IMR-90 (cell line): Measurements from ENCODE around the gene ASB5. TPM values are rescaled to one million over a fixed set of nuclear protein-coding genes. Genes with fewer than 3 reads are reported as not detected.

Experiments
- ATAC-seq: fragments of 200-7000 bp; cut with Tn5 transposase; 2 replicates; pipeline ENCODE4 v1.9.1; 2020; ENCODE audit warnings: low read depth, mild to moderate bottlenecking, moderate library complexity
- BruUV-seq: library from RNA; stranded (reverse); fragments of 400-500 nt; replicated peaks from 2 replicates; lab custom pipeline; 2021; lab: Mats Ljungman, UMichigan
- CTCF ChIA-PET: fragments of 300-600 bp; formaldehyde crosslinking; extraction: SDS; loops from one replicate; lab custom pipeline; 2021; ENCODE audit warnings: antibody characterized with exemption; lab: Yijun Ruan, JAX
- POLR2A ChIA-PET: fragments of 300-600 bp; sonication (Branson Sonifier 250); formaldehyde crosslinking; loops from one replicate; lab custom pipeline; 2022; ENCODE audit warnings: antibody characterized with exemption; ENCODE audit not compliant: unreplicated experiment; lab: Charles Lee
- DNase-seq: peaks from one replicate; pipeline ENCODE4 v3.0.0; 2013
- H2AFZ ChIP-seq: replicated peaks from 2 replicates; pipeline ENCODE3; 2013; ENCODE audit warnings: low read length, mild to moderate bottlenecking; ENCODE audit not compliant: poor library complexity
- H2AK5ac ChIP-seq: 2 replicates; pipeline ENCODE4 v1.6.1; 2013; ENCODE audit warnings: low read depth, low read length, inconsistent platforms
- H2AK9ac ChIP-seq: replicated peaks from 2 replicates; pipeline ENCODE3; 2013; ENCODE audit warnings: mild to moderate bottlenecking, low read depth, low read length, moderate library complexity; ENCODE audit not compliant: poor library complexity
- H2BK120ac ChIP-seq: 2 replicates; pipeline ENCODE4 v1.6.1; 2013; ENCODE audit warnings: low read depth, low read length, inconsistent platforms
- H2BK15ac ChIP-seq: 3 replicates; pipeline ENCODE4 v1.6.1; 2013; ENCODE audit warnings: low read depth, low read length, inconsistent platforms
- H2BK20ac ChIP-seq: 2 replicates; pipeline ENCODE4 v1.6.1; 2013; ENCODE audit warnings: low read depth, mild to moderate bottlenecking, inconsistent platforms, low read length, moderate library complexity
- H2BK5ac ChIP-seq: 2 replicates; pipeline ENCODE4 v1.6.1; 2013; ENCODE audit warnings: mild to moderate bottlenecking, low read depth, low read length, inconsistent platforms; ENCODE audit not compliant: poor library complexity, severe bottlenecking
- H3K14ac ChIP-seq: replicated peaks from 2 replicates; pipeline ENCODE4 v1.6.1; 2013; ENCODE audit warnings: low read depth, low read length, inconsistent platforms
- H3K18ac ChIP-seq: 2 replicates; pipeline ENCODE4 v1.6.1; 2013; ENCODE audit warnings: low read depth, low read length, control low read depth
- H3K23ac ChIP-seq: 2 replicates; pipeline ENCODE4 v1.6.1; 2013; ENCODE audit warnings: low read depth, low read length, inconsistent platforms
- H3K27ac ChIP-seq: 2 replicates; pipeline ENCODE4 v1.5.1; 2013; ENCODE audit warnings: mild to moderate bottlenecking, control low read depth, low read length; ENCODE audit not compliant: insufficient read depth
- H3K27me3 ChIP-seq: 2 replicates; pipeline ENCODE4 v1.6.1; 2013; ENCODE audit warnings: low read length; ENCODE audit not compliant: control insufficient read depth, insufficient read depth
- H3K36me3 ChIP-seq: 2 replicates; pipeline ENCODE4 v1.6.1; 2013; ENCODE audit warnings: low read length, mixed read lengths; ENCODE audit not compliant: control insufficient read depth, insufficient read depth
- H3K4ac ChIP-seq: 2 replicates; pipeline ENCODE4 v1.6.1; 2013; ENCODE audit warnings: low read depth, low read length, inconsistent platforms
- H3K4me1 ChIP-seq: 2 replicates; pipeline ENCODE4 v1.6.1; 2013; ENCODE audit warnings: low read length, mixed read lengths; ENCODE audit not compliant: control insufficient read depth, insufficient read depth
- H3K4me2 ChIP-seq: 2 replicates; pipeline ENCODE4 v1.6.1; 2013; ENCODE audit warnings: low read depth, mild to moderate bottlenecking, control low read depth, low read length, moderate library complexity
- H3K4me3 ChIP-seq: 2 replicates; pipeline ENCODE4 v1.5.1; 2013; ENCODE audit warnings: low read depth, mild to moderate bottlenecking, control low read depth, low read length, moderate library complexity; ENCODE audit not compliant: insufficient read depth
- H3K56ac ChIP-seq: 2 replicates; pipeline ENCODE4 v1.6.1; 2013; ENCODE audit warnings: low read length, inconsistent platforms; ENCODE audit not compliant: insufficient read depth; ENCODE audit errors: extremely low read depth
- H3K79me1 ChIP-seq, 2 experiments: 2 replicates each; pipeline ENCODE4 v1.6.1; 2013; ENCODE audit warnings: low read length in 2 of 2, inconsistent platforms in 1 of 2, low read depth in 1 of 2
- H3K9ac ChIP-seq: 2 replicates; pipeline ENCODE4 v1.6.1; 2013; ENCODE audit warnings: low read depth, low read length, control low read depth
- H3K9me1 ChIP-seq: 2 replicates; pipeline ENCODE4 v1.6.1; 2013; ENCODE audit warnings: low read length, inconsistent platforms; ENCODE audit not compliant: insufficient read depth
- H3K9me3 ChIP-seq: 2 replicates; pipeline ENCODE4 v1.6.1; 2013; ENCODE audit warnings: low read length; ENCODE audit not compliant: control insufficient read depth, insufficient read depth
- H4K20me1 ChIP-seq: 2 replicates; pipeline ENCODE4 v1.6.1; 2013; ENCODE audit warnings: low read length, inconsistent platforms; ENCODE audit not compliant: insufficient read depth
- H4K5ac ChIP-seq: 2 replicates; pipeline ENCODE4 v1.6.1; 2013; ENCODE audit warnings: mild to moderate bottlenecking, low read depth, low read length, control low read depth
- H4K8ac ChIP-seq, 2 experiments: 2 replicates each; pipeline ENCODE4 v1.6.1; 2013; ENCODE audit warnings: low read depth in 2 of 2, low read length in 2 of 2, control low read depth in 1 of 2, inconsistent platforms in 1 of 2
- H4K91ac ChIP-seq: 2 replicates; pipeline ENCODE4 v1.6.1; 2013; ENCODE audit warnings: low read depth, low read length, inconsistent platforms; ENCODE audit not compliant: insufficient read depth
- BHLHE40 ChIP-seq: fragments of 150-350 bp; IDR thresholded peaks from 2 replicates; pipeline ENCODE4 v1.6.1; 2016; ENCODE audit warnings: mild to moderate bottlenecking, low read depth, low read length
- CEBPB ChIP-seq: IDR thresholded peaks from 2 replicates; pipeline ENCODE4 v1.6.1; 2012; ENCODE audit warnings: low read depth, low read length, improper control_type of control experiment
- CHD1 ChIP-seq: IDR thresholded peaks from 2 replicates; pipeline ENCODE4 v1.6.1; 2012; ENCODE audit warnings: low read depth, low read length, improper control_type of control experiment
- CTCF ChIP-seq: conservative IDR thresholded peaks from 2 replicates; pipeline ENCODE4 v1.5.1; 2012; ENCODE audit warnings: mild to moderate bottlenecking, low read depth, low read length, improper control_type of control experiment
- FOS ChIP-seq: fragments of 150-350 bp; IDR thresholded peaks from 2 replicates; pipeline ENCODE4 v1.6.1; 2016; ENCODE audit warnings: low read depth, low read length
- MAFK ChIP-seq: IDR thresholded peaks from 2 replicates; pipeline ENCODE4 v1.6.1; 2012; ENCODE audit warnings: low read depth, low read length, improper control_type of control experiment
- MAZ ChIP-seq: IDR thresholded peaks from 2 replicates; pipeline ENCODE4 v1.6.1; 2012; ENCODE audit warnings: low read depth, mild to moderate bottlenecking, low read length, improper control_type of control experiment, moderate library complexity, borderline replicate concordance
- MXI1 ChIP-seq: IDR thresholded peaks from 2 replicates; pipeline ENCODE4 v1.6.1; 2012; ENCODE audit warnings: low read depth, mild to moderate bottlenecking, low read length, moderate library complexity, borderline replicate concordance
- POLR2A ChIP-seq: IDR thresholded peaks from 2 replicates; pipeline ENCODE4 v1.6.1; 2012; ENCODE audit warnings: mild to moderate bottlenecking, low read depth, low read length
- RFX5 ChIP-seq: IDR thresholded peaks from 2 replicates; pipeline ENCODE4 v1.8.0; 2012; ENCODE audit warnings: low read depth, mild to moderate bottlenecking, low read length, moderate library complexity
- WGBS, 2 experiments: methylation state at CpG; one replicate each; pipeline versions ENCODE4 v1.1.5 to v1.1.7; 2013; ENCODE audit warnings: missing lambda C conversion rate in 2 of 2; ENCODE audit not compliant: insufficient read length in 1 of 2; ENCODE audit errors: extremely low coverage in 2 of 2; 5-methylcytosine and 5-hydroxymethylcytosine counted together
- dilution Hi-C: fragments of 300-500 bp; cut with HindIII; formaldehyde crosslinking; loops from one replicate; pipeline ENCODE4 v1.14.3; 2018; ENCODE audit warnings: low sequenced_read_pairs; ENCODE audit not compliant: unreplicated experiment
- in situ Hi-C: fragments of 300-500 bp; cut with MboI; formaldehyde crosslinking; loops from 3 replicates; pipeline ENCODE4 v1.14.3; 2019; ENCODE audit warnings: low sequenced_read_pairs, inconsistent platforms, mixed read lengths
- intact Hi-C: fragments of 100-400 bp; cut with micrococcal nuclease; formaldehyde crosslinking; loops from 2 replicates; pipeline ENCODE4 v1.10.0; 2022
- polyA plus RNA-seq, 3 experiments: library from polyadenylated mRNA; depleted of rRNA; stranded (reverse); fragments of >200 nt; gene quantifications; 2 replicates each; pipeline ENCODE4 v1.2.3, GENCODE V29; 2012; ENCODE audit warnings: low replicate concordance in 1 of 3
- total RNA-seq: library from RNA; depleted of rRNA; stranded (reverse); fragments of >200 nt; gene quantifications from 2 replicates; pipeline ENCODE4 v1.2.3, GENCODE V29; 2012
- TF ChIP-seq, protein P1 (sequence below): fragments of 150-350 bp; IDR thresholded peaks from 2 replicates; pipeline ENCODE4 v1.6.1; 2016; ENCODE audit warnings: low read depth, mild to moderate bottlenecking, low read length, moderate library complexity, borderline replicate concordance

Gene ASB5
- total and polyA plus RNA-seq, 2 of the 4 experiments (the other 2 are of a cell fraction), result 0.18 to 0.21 TPM

- H3K14ac ChIP-seq, result no peak overlapping the region
- no peak overlapping the region for H3K18ac ChIP-seq
- H2AK5ac ChIP-seq, result no peak overlapping the region
- H2BK20ac ChIP-seq, result no peak overlapping the region
- H4K20me1 ChIP-seq, result no peaks in the 10 kb centered on the region
- H3K9me1 ChIP-seq, result no peaks in the 10 kb centered on the region
- no peaks in the 10 kb centered on the region for H3K4me1 ChIP-seq
- dilution Hi-C loops, result no loop called here
- no peak overlapping the region for H4K5ac ChIP-seq
- H2BK15ac ChIP-seq, result no peak overlapping the region
- H3K4me3 ChIP-seq, result no peak overlapping the region
- no TSS peak for BruUV-seq
- no peak overlapping the region for H4K8ac ChIP-seq
- no peak overlapping the region for H3K4ac ChIP-seq
- no peaks in the 10 kb centered on the region for H3K79me1 ChIP-seq
- H3K27ac ChIP-seq, result no peak overlapping the region
- ChIA-PET POLR2A (no interaction called here), CTCF (no interaction called here)
- H2AFZ ChIP-seq, result no peak overlapping the region
- no peak for DNase-seq
- 100% methylated on average over 1 of the region's 4 CpGs; no CpG with 5 or more reads in 1 of the 2 experiments for WGBS, 2 experiments
- H3K9ac ChIP-seq, result no peak overlapping the region
- no peaks in the 10 kb centered on the region for H3K27me3 ChIP-seq
- intact Hi-C loops, result no loop called here
- ATAC-seq, result no peak
- H3K36me3 ChIP-seq, result no peaks in the 10 kb centered on the region
- no peak overlapping the region for H3K4me2 ChIP-seq
- H3K9me3 ChIP-seq, result no peaks in the 10 kb centered on the region
- H3K56ac ChIP-seq, result no peak overlapping the region
- no peak overlapping the region for H3K23ac ChIP-seq
- TF ChIP-seq MAFK (no peak), FOS (no peak), BHLHE40 (no peak), CHD1 (no peak), RFX5 (no peak), MXI1 (no peak), POLR2A (no peak), CEBPB (no peak), MAZ (no peak), CTCF (no peak)
- TF ChIP-seq, protein P1, sequence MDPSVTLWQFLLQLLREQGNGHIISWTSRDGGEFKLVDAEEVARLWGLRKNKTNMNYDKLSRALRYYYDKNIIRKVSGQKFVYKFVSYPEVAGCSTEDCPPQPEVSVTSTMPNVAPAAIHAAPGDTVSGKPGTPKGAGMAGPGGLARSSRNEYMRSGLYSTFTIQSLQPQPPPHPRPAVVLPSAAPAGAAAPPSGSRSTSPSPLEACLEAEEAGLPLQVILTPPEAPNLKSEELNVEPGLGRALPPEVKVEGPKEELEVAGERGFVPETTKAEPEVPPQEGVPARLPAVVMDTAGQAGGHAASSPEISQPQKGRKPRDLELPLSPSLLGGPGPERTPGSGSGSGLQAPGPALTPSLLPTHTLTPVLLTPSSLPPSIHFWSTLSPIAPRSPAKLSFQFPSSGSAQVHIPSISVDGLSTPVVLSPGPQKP, result no peak
- no peak overlapping the region for H2BK5ac ChIP-seq
- in situ Hi-C loops, result no loop called here
- H4K91ac ChIP-seq, result no peak overlapping the region
- no peak overlapping the region for H2BK120ac ChIP-seq
- no peak overlapping the region for H2AK9ac ChIP-seq
Observed at GRCh38 chr4:176209535-176209934, 59.5 kb downstream of the ASB5 start.
